ENCODE results near the gene MKX. TPM values are rescaled to one million over a fixed set of nuclear protein-coding genes. Genes with fewer than 3 reads are reported as not detected.

Gene MKX
- total RNA-seq, 1 experiment from 2014 or later: not detected

Other genes with a start within 250 kb of the MKX start
- gene RAB18, start 241.5 kb downstream of the MKX start, total RNA-seq (2021; ENCODE audit: unreplicated experiment): 55.4 TPM

Data from Panc1 (cell line).